GM23338 (cell line): ENCODE results near the gene NUB1. TPM values are rescaled to one million over a fixed set of nuclear protein-coding genes. Genes with fewer than 3 reads are reported as not detected.

ENCODE experiments used
- ATAC-seq: fragments of 200-7000 bp; cut with Tn5 transposase; 3 replicates; pipeline ENCODE4 v1.9.1; 2020
- DNase-seq: peaks from one replicate; pipeline ENCODE4 v3.0.0-alpha.2; 2015; ENCODE audit warnings: low spot score
- H2AFZ ChIP-seq: fragments of 200-600 bp; sonication (generic); 2 replicates; pipeline ENCODE4 v1.8.0; 2016; ENCODE audit warnings: antibody characterized with exemption, mild to moderate bottlenecking, moderate library complexity
- H3F3A ChIP-seq: fragments of 200-600 bp; sonication (generic); replicated peaks from 2 replicates; pipeline ENCODE4 v1.8.0; 2017; ENCODE audit warnings: antibody characterized with exemption, mixed run types, low read depth
- H3K27ac ChIP-seq: fragments of 200-600 bp; sonication (generic); 2 replicates; pipeline ENCODE4 v1.6.1; 2016; ENCODE audit warnings: low read depth
- H3K27me3 ChIP-seq: fragments of 200-600 bp; sonication (generic); 2 replicates; pipeline ENCODE4 v1.8.0; 2016; ENCODE audit warnings: mild to moderate bottlenecking, mixed run types, moderate library complexity; ENCODE audit not compliant: insufficient read depth
- H3K36me3 ChIP-seq: fragments of 200-600 bp; sonication (generic); 2 replicates; pipeline ENCODE4 v1.8.0; 2016; ENCODE audit warnings: mild to moderate bottlenecking; ENCODE audit not compliant: insufficient read depth
- H3K4me1 ChIP-seq: fragments of 200-600 bp; sonication (generic); 2 replicates; pipeline ENCODE4 v1.8.0; 2016; ENCODE audit warnings: mild to moderate bottlenecking, moderate library complexity; ENCODE audit not compliant: insufficient read depth
- H3K4me2 ChIP-seq: fragments of 200-600 bp; sonication (generic); 2 replicates; pipeline ENCODE4 v1.7.1; 2017; ENCODE audit warnings: mixed run types
- H3K4me3 ChIP-seq: fragments of 200-600 bp; sonication (generic); 2 replicates; pipeline ENCODE4 v1.6.1; 2016; ENCODE audit warnings: mixed run types
- H3K79me2 ChIP-seq: fragments of 200-600 bp; sonication (generic); replicated peaks from 2 replicates; pipeline ENCODE4 v1.8.0; 2017; ENCODE audit warnings: mild to moderate bottlenecking; ENCODE audit not compliant: insufficient read depth
- H3K9me2 ChIP-seq: fragments of 200-600 bp; sonication (generic); 2 replicates; pipeline ENCODE4 v1.8.0; 2017; ENCODE audit not compliant: insufficient read depth
- H4K20me1 ChIP-seq: fragments of 200-600 bp; sonication (generic); replicated peaks from 2 replicates; pipeline ENCODE4 v1.8.0; 2017; ENCODE audit warnings: mild to moderate bottlenecking; ENCODE audit not compliant: insufficient read depth
- H3K27ac Mint-ChIP-seq: 2 replicates; pipeline ENCODE4 v1.8.0; 2020; ENCODE audit warnings: inconsistent platforms, mild to moderate bottlenecking, moderate library complexity, mixed read lengths
- H3K27me3 Mint-ChIP-seq: 3 replicates; pipeline ENCODE4 v1.8.0; 2022; ENCODE audit warnings: low read depth, mild to moderate bottlenecking, moderate library complexity, mixed read lengths, inconsistent platforms; ENCODE audit not compliant: insufficient read depth, poor library complexity
- H3K36me3 Mint-ChIP-seq: 3 replicates; pipeline ENCODE4 v1.8.0; 2021; ENCODE audit warnings: low read depth, mild to moderate bottlenecking, inconsistent platforms, moderate library complexity, mixed read lengths
- H3K4me1 Mint-ChIP-seq: 3 replicates; pipeline ENCODE4 v1.8.0; 2020; ENCODE audit warnings: mild to moderate bottlenecking, inconsistent platforms, mixed read lengths
- H3K4me3 Mint-ChIP-seq: 3 replicates; pipeline ENCODE4 v1.8.0; 2021; ENCODE audit warnings: moderate library complexity, mild to moderate bottlenecking, inconsistent platforms, mixed read lengths
- H3K9me3 Mint-ChIP-seq: 3 replicates; pipeline ENCODE4 v1.8.0; 2020; ENCODE audit warnings: moderate library complexity, mild to moderate bottlenecking, inconsistent platforms, mixed read lengths
- CREB1 ChIP-seq: fragments of 250-450 bp; sonication (Bioruptor Pico); IDR thresholded peaks from 2 replicates; pipeline ENCODE4 v1.5.0; 2020; ENCODE audit warnings: low read depth, mild to moderate bottlenecking, moderate library complexity
- EZH2 ChIP-seq: fragments of 200-600 bp; sonication (generic); IDR thresholded peaks from one replicate; pipeline ENCODE4 v1.8.0; 2017; ENCODE audit warnings: antibody characterized with exemption, mild to moderate bottlenecking, low read depth; ENCODE audit not compliant: unreplicated experiment
- EZH2phosphoT487 ChIP-seq: fragments of 200-600 bp; sonication (generic); IDR thresholded peaks from one replicate; pipeline ENCODE4 v1.8.1; 2018; ENCODE audit warnings: antibody characterized with exemption; ENCODE audit not compliant: unreplicated experiment
- JUNB ChIP-seq: IDR thresholded peaks from one replicate; pipeline ENCODE4 v1.6.1; 2016; ENCODE audit warnings: antibody characterized with exemption; ENCODE audit not compliant: unreplicated experiment
- NANOG ChIP-seq: IDR thresholded peaks from 2 replicates; pipeline ENCODE4 v1.6.1; 2016; ENCODE audit warnings: antibody characterized with exemption, borderline replicate concordance
- POLR2AphosphoS5 ChIP-seq: IDR thresholded peaks from 2 replicates; pipeline ENCODE4 v1.6.1; 2016; ENCODE audit warnings: antibody characterized with exemption, low read depth
- STAT1 ChIP-seq: IDR thresholded peaks from one replicate; pipeline ENCODE4 v1.6.1; 2016; ENCODE audit warnings: antibody characterized with exemption; ENCODE audit not compliant: unreplicated experiment
- ZNF114 ChIP-seq: fragments of 250-450 bp; sonication (Bioruptor Pico); IDR thresholded peaks from 2 replicates; pipeline ENCODE4 v1.5.0; 2020; ENCODE audit warnings: mild to moderate bottlenecking, moderate library complexity
- ZNF331 ChIP-seq: fragments of 250-450 bp; sonication (Bioruptor Pico); IDR thresholded peaks from 2 replicates; pipeline ENCODE4 v1.5.0; 2020; ENCODE audit warnings: low read depth, mild to moderate bottlenecking, moderate library complexity
- polyA plus RNA-seq: library from polyadenylated mRNA; unstranded; fragments of >200 nt; fragmentation: Nextera tagmentation; extraction: Ambion mirVana; gene quantifications from 2 replicates; pipeline ENCODE4 v1.2.1, GENCODE V29; 2016
- total RNA-seq: library from RNA; depleted of rRNA; stranded (reverse); fragments of >200 nt; shearing (Covaris generic); gene quantifications from 2 replicates; pipeline ENCODE4 v1.2.3, GENCODE V29; 2014
- TF ChIP-seq, protein P1 (sequence below): fragments of 250-450 bp; sonication (Bioruptor Pico); IDR thresholded peaks from 2 replicates; pipeline ENCODE4 v1.5.0; 2020; ENCODE audit warnings: mild to moderate bottlenecking, moderate library complexity
- TF ChIP-seq, protein P2 (sequence below), 2 experiments: fragments of 200-600 bp in 1 of 2; sonication (generic) in 1 of 2; conservative IDR thresholded peaks; 2 replicates each; pipeline versions ENCODE4 v1.5.1 to v1.6.1; 2016 to 2017; ENCODE audit warnings: antibody characterized with exemption in 2 of 2, low read depth in 2 of 2, mild to moderate bottlenecking in 2 of 2, moderate library complexity in 1 of 2
- TF ChIP-seq, protein P3 (sequence below): IDR thresholded peaks from 2 replicates; pipeline ENCODE4 v1.6.1; 2016; ENCODE audit warnings: antibody characterized with exemption
- TF ChIP-seq, protein P4 (sequence below): IDR thresholded peaks from one replicate; pipeline ENCODE4 v1.6.1; 2018; ENCODE audit warnings: antibody characterized with exemption; ENCODE audit not compliant: unreplicated experiment

The NUB1 gene
- total and polyA plus RNA-seq, 2 experiments from 2014 or later, result 31.8 to 42.3 TPM

DNA sequence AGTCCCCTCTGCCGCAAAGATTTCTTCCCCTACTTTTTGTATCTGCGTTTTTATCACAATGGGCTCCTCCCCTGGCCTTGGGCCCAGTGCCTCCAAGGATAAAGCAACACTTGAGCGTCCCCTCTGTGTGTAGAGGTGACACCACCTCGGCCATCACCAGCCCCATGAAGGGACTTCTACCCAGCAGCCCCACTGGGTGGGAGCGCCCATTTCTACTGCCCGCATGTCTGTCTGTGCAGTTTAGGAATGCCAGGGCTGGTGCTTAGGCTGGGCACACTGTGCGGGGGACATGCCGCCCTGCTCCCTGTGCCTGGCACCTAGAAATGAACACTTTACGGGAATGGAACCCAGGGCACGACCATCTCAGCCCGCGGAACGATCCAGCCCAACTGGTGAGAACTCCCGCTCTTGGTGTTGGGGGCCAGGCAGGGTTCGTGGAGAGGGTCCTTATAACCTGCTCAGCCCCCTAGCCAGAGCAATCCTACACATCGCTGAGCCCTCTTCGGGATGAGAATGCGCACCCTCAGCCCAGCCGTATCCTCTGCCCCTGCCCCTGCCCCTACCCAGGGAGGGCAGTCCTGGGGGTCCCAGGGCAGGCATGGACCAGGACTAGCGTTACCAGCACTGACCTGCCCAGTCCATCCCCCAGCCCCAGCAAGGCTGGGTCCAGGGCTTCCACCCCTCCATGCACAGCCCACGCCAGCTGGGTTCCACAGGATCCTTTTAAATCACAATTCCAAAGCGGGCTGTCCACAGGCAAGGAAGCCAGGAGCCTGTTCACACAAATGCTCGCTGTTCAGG is 85.5 kb downstream of the NUB1 start:
- Histone ChIP-seq H3K36me3 (no peaks in the 10 kb centered on the region; the same call in 1 of the 2 replicates), H3K4me2 (no peak overlapping the region), H3F3A (no peaks in the 10 kb centered on the region), H3K4me1 (peaks cover 25% of the 10 kb centered on the region), H3K79me2 (no peaks in the 10 kb centered on the region), H3K4me3 (no peak overlapping the region), H2AFZ (no peak overlapping the region), H3K9me2 (no peaks in the 10 kb centered on the region), H3K27ac (no peak overlapping the region), H3K27me3 (no peaks in the 10 kb centered on the region), H4K20me1 (no peaks in the 10 kb centered on the region)
- Mint-ChIP-seq H3K9me3 (peaks cover 11% of the 10 kb centered on the region), H3K27ac (no peak overlapping the region), H3K36me3 (peaks cover 2% of the 10 kb centered on the region; the same call in 1 of the 3 replicates), H3K4me3 (no peak overlapping the region), H3K4me1 (peaks cover 28% of the 10 kb centered on the region), H3K27me3 (peaks cover 7% of the 10 kb centered on the region)
- no peak for ATAC-seq
- DNase-seq, result no peak
- TF ChIP-seq, protein P1, sequence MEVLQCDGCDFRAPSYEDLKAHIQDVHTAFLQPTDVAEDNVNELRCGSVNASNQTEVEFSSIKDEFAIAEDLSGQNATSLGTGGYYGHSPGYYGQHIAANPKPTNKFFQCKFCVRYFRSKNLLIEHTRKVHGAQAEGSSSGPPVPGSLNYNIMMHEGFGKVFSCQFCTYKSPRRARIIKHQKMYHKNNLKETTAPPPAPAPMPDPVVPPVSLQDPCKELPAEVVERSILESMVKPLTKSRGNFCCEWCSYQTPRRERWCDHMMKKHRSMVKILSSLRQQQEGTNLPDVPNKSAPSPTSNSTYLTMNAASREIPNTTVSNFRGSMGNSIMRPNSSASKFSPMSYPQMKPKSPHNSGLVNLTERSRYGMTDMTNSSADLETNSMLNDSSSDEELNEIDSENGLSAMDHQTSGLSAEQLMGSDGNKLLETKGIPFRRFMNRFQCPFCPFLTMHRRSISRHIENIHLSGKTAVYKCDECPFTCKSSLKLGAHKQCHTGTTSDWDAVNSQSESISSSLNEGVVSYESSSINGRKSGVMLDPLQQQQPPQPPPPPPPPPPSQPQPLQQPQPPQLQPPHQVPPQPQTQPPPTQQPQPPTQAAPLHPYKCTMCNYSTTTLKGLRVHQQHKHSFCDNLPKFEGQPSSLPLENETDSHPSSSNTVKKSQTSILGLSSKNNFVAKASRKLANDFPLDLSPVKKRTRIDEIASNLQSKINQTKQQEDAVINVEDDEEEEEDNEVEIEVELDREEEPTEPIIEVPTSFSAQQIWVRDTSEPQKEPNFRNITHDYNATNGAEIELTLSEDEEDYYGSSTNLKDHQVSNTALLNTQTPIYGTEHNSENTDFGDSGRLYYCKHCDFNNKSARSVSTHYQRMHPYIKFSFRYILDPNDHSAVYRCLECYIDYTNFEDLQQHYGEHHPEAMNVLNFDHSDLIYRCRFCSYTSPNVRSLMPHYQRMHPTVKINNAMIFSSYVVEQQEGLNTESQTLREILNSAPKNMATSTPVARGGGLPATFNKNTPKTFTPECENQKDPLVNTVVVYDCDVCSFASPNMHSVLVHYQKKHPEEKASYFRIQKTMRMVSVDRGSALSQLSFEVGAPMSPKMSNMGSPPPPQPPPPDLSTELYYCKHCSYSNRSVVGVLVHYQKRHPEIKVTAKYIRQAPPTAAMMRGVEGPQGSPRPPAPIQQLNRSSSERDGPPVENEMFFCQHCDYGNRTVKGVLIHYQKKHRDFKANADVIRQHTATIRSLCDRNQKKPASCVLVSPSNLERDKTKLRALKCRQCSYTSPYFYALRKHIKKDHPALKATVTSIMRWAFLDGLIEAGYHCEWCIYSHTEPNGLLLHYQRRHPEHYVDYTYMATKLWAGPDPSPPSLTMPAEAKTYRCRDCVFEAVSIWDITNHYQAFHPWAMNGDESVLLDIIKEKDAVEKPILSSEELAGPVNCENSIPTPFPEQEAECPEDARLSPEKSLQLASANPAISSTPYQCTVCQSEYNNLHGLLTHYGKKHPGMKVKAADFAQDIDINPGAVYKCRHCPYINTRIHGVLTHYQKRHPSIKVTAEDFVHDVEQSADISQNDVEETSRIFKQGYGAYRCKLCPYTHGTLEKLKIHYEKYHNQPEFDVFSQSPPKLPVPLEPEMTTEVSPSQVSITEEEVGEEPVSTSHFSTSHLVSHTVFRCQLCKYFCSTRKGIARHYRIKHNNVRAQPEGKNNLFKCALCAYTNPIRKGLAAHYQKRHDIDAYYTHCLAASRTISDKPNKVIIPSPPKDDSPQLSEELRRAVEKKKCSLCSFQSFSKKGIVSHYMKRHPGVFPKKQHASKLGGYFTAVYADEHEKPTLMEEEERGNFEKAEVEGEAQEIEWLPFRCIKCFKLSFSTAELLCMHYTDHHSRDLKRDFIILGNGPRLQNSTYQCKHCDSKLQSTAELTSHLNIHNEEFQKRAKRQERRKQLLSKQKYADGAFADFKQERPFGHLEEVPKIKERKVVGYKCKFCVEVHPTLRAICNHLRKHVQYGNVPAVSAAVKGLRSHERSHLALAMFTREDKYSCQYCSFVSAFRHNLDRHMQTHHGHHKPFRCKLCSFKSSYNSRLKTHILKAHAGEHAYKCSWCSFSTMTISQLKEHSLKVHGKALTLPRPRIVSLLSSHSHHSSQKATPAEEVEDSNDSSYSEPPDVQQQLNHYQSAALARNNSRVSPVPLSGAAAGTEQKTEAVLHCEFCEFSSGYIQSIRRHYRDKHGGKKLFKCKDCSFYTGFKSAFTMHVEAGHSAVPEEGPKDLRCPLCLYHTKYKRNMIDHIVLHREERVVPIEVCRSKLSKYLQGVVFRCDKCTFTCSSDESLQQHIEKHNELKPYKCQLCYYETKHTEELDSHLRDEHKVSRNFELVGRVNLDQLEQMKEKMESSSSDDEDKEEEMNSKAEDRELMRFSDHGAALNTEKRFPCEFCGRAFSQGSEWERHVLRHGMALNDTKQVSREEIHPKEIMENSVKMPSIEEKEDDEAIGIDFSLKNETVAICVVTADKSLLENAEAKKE (CRISPR knock-in tag), result no peak
- TF ChIP-seq CREB1 (CRISPR knock-in tag) (no peak), STAT1 (no peak), NANOG (no peak), JUNB (no peak), POLR2AphosphoS5 (no peak), EZH2phosphoT487 (no peak), EZH2 (no peak), ZNF331 (no peak), ZNF114 (no peak)
- TF ChIP-seq, protein P2, sequence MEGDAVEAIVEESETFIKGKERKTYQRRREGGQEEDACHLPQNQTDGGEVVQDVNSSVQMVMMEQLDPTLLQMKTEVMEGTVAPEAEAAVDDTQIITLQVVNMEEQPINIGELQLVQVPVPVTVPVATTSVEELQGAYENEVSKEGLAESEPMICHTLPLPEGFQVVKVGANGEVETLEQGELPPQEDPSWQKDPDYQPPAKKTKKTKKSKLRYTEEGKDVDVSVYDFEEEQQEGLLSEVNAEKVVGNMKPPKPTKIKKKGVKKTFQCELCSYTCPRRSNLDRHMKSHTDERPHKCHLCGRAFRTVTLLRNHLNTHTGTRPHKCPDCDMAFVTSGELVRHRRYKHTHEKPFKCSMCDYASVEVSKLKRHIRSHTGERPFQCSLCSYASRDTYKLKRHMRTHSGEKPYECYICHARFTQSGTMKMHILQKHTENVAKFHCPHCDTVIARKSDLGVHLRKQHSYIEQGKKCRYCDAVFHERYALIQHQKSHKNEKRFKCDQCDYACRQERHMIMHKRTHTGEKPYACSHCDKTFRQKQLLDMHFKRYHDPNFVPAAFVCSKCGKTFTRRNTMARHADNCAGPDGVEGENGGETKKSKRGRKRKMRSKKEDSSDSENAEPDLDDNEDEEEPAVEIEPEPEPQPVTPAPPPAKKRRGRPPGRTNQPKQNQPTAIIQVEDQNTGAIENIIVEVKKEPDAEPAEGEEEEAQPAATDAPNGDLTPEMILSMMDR (conservative IDR thresholded peaks at IDR 0.05; ENCODE audit: low read depth in 2 of 2), result no peak
- TF ChIP-seq, protein P3, sequence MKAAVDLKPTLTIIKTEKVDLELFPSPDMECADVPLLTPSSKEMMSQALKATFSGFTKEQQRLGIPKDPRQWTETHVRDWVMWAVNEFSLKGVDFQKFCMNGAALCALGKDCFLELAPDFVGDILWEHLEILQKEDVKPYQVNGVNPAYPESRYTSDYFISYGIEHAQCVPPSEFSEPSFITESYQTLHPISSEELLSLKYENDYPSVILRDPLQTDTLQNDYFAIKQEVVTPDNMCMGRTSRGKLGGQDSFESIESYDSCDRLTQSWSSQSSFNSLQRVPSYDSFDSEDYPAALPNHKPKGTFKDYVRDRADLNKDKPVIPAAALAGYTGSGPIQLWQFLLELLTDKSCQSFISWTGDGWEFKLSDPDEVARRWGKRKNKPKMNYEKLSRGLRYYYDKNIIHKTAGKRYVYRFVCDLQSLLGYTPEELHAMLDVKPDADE, result no peak
- TF ChIP-seq, protein P4, sequence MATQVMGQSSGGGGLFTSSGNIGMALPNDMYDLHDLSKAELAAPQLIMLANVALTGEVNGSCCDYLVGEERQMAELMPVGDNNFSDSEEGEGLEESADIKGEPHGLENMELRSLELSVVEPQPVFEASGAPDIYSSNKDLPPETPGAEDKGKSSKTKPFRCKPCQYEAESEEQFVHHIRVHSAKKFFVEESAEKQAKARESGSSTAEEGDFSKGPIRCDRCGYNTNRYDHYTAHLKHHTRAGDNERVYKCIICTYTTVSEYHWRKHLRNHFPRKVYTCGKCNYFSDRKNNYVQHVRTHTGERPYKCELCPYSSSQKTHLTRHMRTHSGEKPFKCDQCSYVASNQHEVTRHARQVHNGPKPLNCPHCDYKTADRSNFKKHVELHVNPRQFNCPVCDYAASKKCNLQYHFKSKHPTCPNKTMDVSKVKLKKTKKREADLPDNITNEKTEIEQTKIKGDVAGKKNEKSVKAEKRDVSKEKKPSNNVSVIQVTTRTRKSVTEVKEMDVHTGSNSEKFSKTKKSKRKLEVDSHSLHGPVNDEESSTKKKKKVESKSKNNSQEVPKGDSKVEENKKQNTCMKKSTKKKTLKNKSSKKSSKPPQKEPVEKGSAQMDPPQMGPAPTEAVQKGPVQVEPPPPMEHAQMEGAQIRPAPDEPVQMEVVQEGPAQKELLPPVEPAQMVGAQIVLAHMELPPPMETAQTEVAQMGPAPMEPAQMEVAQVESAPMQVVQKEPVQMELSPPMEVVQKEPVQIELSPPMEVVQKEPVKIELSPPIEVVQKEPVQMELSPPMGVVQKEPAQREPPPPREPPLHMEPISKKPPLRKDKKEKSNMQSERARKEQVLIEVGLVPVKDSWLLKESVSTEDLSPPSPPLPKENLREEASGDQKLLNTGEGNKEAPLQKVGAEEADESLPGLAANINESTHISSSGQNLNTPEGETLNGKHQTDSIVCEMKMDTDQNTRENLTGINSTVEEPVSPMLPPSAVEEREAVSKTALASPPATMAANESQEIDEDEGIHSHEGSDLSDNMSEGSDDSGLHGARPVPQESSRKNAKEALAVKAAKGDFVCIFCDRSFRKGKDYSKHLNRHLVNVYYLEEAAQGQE, result no peak
